ENCODE data around the gene CHIC2.

DNA sequence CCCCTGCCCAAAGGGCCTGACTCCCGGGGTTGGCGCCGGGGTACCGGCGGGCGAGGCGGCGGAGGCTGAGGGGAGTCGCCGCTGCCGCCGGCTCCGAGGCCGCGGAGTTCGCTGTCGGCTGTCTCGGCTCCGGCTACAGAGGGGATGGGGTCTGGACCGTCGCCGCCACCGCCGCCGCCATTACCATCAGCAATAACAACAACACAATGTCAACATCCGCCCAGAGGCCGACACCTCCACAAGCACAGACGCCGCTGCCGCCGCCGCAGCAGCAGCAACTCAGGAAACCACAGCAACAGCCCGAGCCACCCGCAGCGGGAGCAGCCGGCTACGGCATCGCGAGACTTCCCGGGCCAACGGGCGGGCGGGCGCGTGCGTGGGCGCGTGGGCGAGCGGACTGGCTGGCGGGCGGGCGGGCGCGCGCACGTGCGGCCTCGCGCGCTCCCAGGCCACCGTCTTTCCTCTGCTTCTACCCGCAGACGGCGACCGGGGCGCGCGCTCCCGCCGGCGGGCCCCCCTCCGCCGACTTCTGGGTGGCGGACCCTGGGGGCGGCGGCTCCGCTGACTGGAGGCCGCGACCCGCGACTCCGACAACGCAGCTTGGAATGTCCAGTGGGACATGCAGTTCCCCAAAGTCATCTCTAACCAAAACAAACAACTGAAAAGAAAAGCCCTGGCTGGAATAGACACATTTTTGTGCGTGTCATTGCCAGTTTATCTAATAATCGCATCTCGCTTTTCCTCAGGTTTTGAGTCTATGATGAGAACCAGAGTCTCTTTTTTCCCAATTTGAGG is at the start of gene CHIC2:
- TF ChIP-seq POLR2A (IDR thresholded peaks at IDR 0.05; ENCODE audit: low read depth, low read length) (peak; percentile 76), POLR2AphosphoS5 (IDR thresholded peaks at IDR 0.05; ENCODE audit: low read depth, low read length) (peak; percentile 66)
